HepG2 (cell line): ENCODE measurements around the gene MTMR6. TPM values are rescaled to one million over a fixed set of nuclear protein-coding genes. Genes with fewer than 3 reads are reported as not detected.

Experiments used
- E2F2 ChIP-seq: sonication (generic); formaldehyde crosslinking; IDR thresholded peaks from 2 replicates; pipeline ENCODE4 v1.4.0; 2020; ENCODE audit warnings: missing genetic modification reagents, borderline replicate concordance
- ELF4 ChIP-seq: sonication (generic); formaldehyde crosslinking; IDR thresholded peaks from 2 replicates; pipeline ENCODE4 v1.5.0; 2020; ENCODE audit warnings: missing genetic modification reagents, mild to moderate bottlenecking, moderate library complexity, borderline replicate concordance
- GPBP1L1 ChIP-seq: sonication (generic); formaldehyde crosslinking; IDR thresholded peaks from 2 replicates; pipeline ENCODE4 v1.5.0; 2020; ENCODE audit warnings: mild to moderate bottlenecking, missing genetic modification reagents
- HMGXB4 ChIP-seq, 2 experiments: sonication (generic) in 1 of 2; formaldehyde crosslinking in 1 of 2; IDR thresholded peaks; 2 replicates each; pipeline versions ENCODE4 v1.4.0 to v1.6.1; 2018 to 2020; ENCODE audit warnings: missing genetic modification reagents in 2 of 2, borderline replicate concordance in 1 of 2, low read depth in 1 of 2, mild to moderate bottlenecking in 1 of 2, missing biosample characterization in 1 of 2
- KDM5A ChIP-seq: fragments of 200-600 bp; sonication (generic); IDR thresholded peaks from 2 replicates; pipeline ENCODE4 v1.7.0; 2018; ENCODE audit warnings: antibody characterized with exemption, mild to moderate bottlenecking, low read length, borderline replicate concordance
- KMT2A ChIP-seq: sonication (generic); formaldehyde crosslinking; IDR thresholded peaks from 2 replicates; pipeline ENCODE4 v1.4.0; 2020; ENCODE audit warnings: missing genetic modification reagents
- KMT2B ChIP-seq: IDR thresholded peaks from 2 replicates; pipeline ENCODE4 v1.6.1; 2016; ENCODE audit warnings: missing genetic modification reagents, missing compliant biosample characterization
- RFX3 ChIP-seq: IDR thresholded peaks from 2 replicates; pipeline ENCODE4 v1.6.1; 2016; ENCODE audit warnings: missing biosample characterization, missing genetic modification reagents
- SUZ12 ChIP-seq: fragments of 150-350 bp; IDR thresholded peaks from 2 replicates; pipeline ENCODE4 v1.6.1; 2014; ENCODE audit warnings: low read depth, low read length
- TFDP2 ChIP-seq: sonication (generic); formaldehyde crosslinking; IDR thresholded peaks from 2 replicates; pipeline ENCODE4 v1.4.0; 2020; ENCODE audit warnings: missing genetic modification reagents
- THAP7 ChIP-seq: sonication (generic); formaldehyde crosslinking; IDR thresholded peaks from 2 replicates; pipeline ENCODE4 v1.8.1; 2023; ENCODE audit warnings: mild to moderate bottlenecking, missing genetic modification reagents
- ZBTB39 ChIP-seq: sonication (generic); formaldehyde crosslinking; IDR thresholded peaks from 2 replicates; pipeline ENCODE4 v1.5.0; 2020; ENCODE audit warnings: missing genetic modification reagents
- ZNF30 ChIP-seq: sonication (generic); formaldehyde crosslinking; IDR thresholded peaks from 2 replicates; pipeline ENCODE4 v1.5.0; 2020; ENCODE audit warnings: mild to moderate bottlenecking, missing genetic modification reagents
- ZNF615 ChIP-seq: sonication (generic); formaldehyde crosslinking; IDR thresholded peaks from 2 replicates; pipeline ENCODE4 v1.5.0; 2020; ENCODE audit warnings: mild to moderate bottlenecking, missing genetic modification reagents, borderline replicate concordance
- ZNF652 ChIP-seq: IDR thresholded peaks from 2 replicates; pipeline ENCODE4 v1.6.1; 2016; ENCODE audit warnings: low read depth, borderline replicate concordance
- ZNF780A ChIP-seq: sonication (generic); formaldehyde crosslinking; IDR thresholded peaks from 2 replicates; pipeline ENCODE4 v1.8.0; 2022; ENCODE audit warnings: mild to moderate bottlenecking, missing genetic modification reagents, moderate library complexity
- polyA plus RNA-seq, 8 experiments: library from polyadenylated mRNA; depleted of rRNA in 3 of 8; stranded (reverse) in 7 of 8; unstranded in 1 of 8; fragments of >200 nt; fragmentation: Illumina TruSeq in 4 of 8; extraction: Trizol in 4 of 8; gene quantifications; 2 replicates each; pipeline versions ENCODE4 v1.2.1 to v1.2.3, GENCODE V29; 2011 to 2016; ENCODE audit warnings: low read depth in 4 of 8, missing spikeins in 1 of 8, mixed read lengths in 1 of 8; ENCODE audit not compliant: insufficient read depth in 1 of 8
- total RNA-seq, 5 experiments: library from RNA; depleted of rRNA; stranded (reverse); fragments of >200 nt; fragmentation: Illumina TruSeq; extraction: Trizol; gene quantifications; 2 replicates each; pipeline ENCODE4 v1.2.3, GENCODE V29; 2016; ENCODE audit warnings: low read depth in 1 of 5

MTMR6 gene
- total and polyA plus RNA-seq, 2 of the 13 experiments (the other 11 are each of a cell fraction or from before 2014, with no cell fraction given), result 3.4 to 7.8 TPM

GRCh38 chr13:25286308-25286968, 850 bp downstream of the MTMR6 start (continued):
- TF ChIP-seq ZBTB39 (no peak), GPBP1L1 (CRISPR knock-in tag) (no peak), KDM5A (0 out of 2 replicates have a peak, but pooled peaks have one; percentile 14), E2F2 (CRISPR knock-in tag) (no peak), TFDP2 (CRISPR knock-in tag) (no peak), SUZ12 (no peak), HMGXB4 (CRISPR knock-in tag; IDR thresholded peaks at IDR 0.05; ENCODE audit: borderline replicate concordance in 1 of 2, low read depth in 1 of 2) (no peak), KMT2B (no peak), THAP7 (no peak), ZNF780A (CRISPR knock-in tag) (no peak), ELF4 (CRISPR knock-in tag) (no peak), RFX3 (no peak), KMT2A (CRISPR knock-in tag) (no peak), ZNF652 (no peak), ZNF30 (CRISPR knock-in tag) (no peak), ZNF615 (CRISPR knock-in tag) (no peak)
